Measurements from ENCODE around the gene HELB. TPM values are rescaled to one million over a fixed set of nuclear protein-coding genes. Genes with fewer than 3 reads are reported as not detected.

Gene HELB
- 1.1 and 2.8 TPM in 2 replicates for total RNA-seq

GRCh38 chr12:66301944-66302826 is at the start of gene HELB:
HELB (plus strand) TSS chr12:66302493; CDS start chr12:66302604, 111 bp downstream.

Other genes with a start within 250 kb of the HELB start
- 2.4 and 4.8 TPM in 2 replicates for gene LLPH, start 171.7 kb upstream of the HELB start, total RNA-seq
- 35.3 and 46.8 TPM in 2 replicates for gene TMBIM4, start 132.5 kb upstream of the HELB start, total RNA-seq
- 5.7 and 13.3 TPM in 2 replicates for gene IRAK3, start 113.3 kb upstream of the HELB start, total RNA-seq